Measurements from ENCODE around the gene GSG1L.

GSG1L gene

DNA sequence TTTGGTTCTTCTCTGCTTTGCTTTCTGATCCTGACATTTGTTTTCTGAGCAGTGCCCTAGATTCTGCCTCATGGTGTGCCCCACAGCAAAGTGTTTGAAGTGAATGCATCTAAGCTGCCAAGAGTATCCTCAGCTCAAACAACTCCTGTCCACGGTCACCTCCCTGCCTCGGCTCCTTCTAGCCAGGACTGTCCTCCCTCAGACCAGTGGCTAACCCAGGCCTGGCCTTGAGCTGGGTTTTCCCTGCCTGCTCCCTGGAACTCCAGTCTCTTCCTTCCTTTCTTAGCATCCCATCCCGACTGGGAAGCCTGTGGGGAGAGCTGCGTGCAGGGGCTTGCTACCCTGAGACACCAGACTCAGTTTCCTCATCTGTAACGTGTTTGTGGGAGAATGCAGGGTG lies 256.5 kb downstream of the GSG1L start:
- DNase-seq: no peak

GRCh38 chr16:27806388-27806787 lies 257.1 kb downstream of the GSG1L start:
- DNase-seq: no peak

GRCh38 chr16:27805828-27806351 lies 257.6 kb downstream of the GSG1L start:
- DNase-seq: no peak

GRCh38 chr16:27803775-27804549 lies 259.6 kb downstream of the GSG1L start:
- DNase-seq: no peak

GRCh38 chr16:27802664-27803439 lies 260.7 kb downstream of the GSG1L start:
- no peak for DNase-seq

GRCh38 chr16:27801289-27801945 lies 262.1 kb downstream of the GSG1L start:
- no peak for DNase-seq

DNA sequence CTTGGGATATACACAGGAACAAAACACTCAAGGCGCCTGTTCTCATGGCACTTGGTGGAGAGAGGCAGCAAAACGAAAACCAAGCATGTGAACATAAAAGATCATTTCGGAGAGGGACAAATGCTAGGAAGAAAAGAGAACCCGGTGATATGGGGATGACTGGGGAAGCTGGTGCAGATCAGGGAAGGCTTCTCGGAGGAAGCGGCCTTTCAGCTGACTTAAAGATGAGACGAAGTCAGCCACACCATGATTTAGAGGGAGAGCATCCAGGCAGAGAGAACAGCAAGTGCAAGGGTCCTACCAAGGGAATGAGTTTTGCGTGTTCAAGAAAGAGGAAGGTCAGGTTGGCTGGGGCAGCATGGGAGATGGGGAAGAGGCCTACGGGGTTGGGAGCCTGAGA lies 262.7 kb downstream of the GSG1L start:
- DNase-seq: no peak

DNA sequence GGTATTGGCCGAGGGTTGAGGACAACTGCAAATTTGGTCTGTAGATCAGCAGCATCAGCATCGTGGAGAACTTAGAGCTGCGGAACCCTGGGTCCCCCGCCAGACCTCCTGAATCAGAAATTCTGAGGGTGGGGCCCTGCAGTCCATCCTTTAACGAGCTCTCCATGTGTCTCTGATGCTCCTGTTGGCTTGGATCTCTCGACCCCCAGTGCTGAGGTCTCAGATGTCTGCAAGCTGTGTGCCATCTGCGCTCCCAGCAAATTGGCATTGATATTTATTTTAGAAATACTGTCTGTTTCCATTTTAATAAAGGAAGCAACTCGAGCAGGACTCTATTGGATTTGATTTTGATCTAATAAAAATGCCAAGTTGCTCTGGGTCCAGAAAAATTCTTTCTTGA lies 263.6 kb downstream of the GSG1L start:
- DNase-seq: no peak

- no peak for DNase-seq
These were observed 265.3 kb downstream of the GSG1L start for GRCh38 chr16:27798241-27798640.

GRCh38 chr16:27795992-27796614 lies 267.4 kb downstream of the GSG1L start:
- DNase-seq: peak; percentile 78

DNA sequence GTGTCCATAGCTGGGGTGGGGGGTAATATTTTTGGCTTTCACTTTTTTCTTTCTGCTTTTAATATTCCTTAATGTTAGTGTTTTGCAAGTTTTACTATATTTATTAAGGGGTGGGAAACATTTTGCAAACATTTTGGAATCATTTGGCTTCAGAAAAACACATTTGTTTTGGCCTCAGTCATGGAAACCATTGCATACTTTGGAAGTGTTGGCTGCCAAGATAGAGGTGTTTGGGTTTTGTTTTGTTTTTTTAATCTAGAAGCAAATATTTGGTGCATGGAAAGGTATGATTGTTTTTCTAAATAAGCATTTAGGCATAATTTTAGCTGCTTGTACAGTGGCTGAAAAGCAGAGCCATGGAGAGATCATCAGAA lies 270.3 kb downstream of the GSG1L start:
- no peak for DNase-seq

DNA sequence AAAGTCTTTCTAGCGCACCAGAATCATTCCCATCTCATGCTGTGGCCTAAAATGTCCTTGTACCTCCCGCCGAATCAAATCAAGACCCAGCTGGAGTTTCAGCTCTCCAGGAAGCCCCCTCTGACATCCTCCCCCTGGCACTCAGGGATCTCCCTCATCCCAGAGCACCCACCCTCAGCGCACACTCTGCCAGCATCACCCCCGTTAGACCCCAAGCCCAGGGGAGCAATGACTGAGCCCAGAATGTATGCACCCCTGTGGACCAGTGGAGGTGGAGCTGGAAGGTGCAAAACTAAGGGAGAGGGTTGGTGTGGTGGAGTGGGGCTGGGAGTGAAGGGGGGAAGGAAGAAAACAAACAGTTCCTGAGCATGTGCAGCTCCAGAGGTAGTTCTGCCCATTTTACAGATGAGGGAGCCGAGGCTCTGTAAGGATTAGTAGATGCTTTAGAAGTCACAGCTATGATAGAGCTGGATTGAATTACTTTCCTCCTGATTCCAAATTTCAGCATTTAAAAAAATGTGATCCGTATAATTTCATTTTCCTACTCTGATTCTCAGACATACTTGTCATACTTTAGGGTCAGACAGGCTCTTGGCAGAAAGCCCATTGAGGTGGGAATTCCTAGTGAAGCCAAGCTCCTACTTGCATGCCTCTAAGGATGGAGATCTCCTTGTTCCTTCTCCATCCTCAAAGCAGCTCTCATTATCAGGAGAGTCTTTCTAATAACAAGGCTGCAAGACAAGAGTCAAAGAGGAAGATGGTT lies 270.8 kb downstream of the GSG1L start:
- DNase-seq: no peak

- DNase-seq: no peak
These were observed 272.2 kb downstream of the GSG1L start for GRCh38 chr16:27791404-27791719.

- no peak for DNase-seq
These were observed 272.7 kb downstream of the GSG1L start for GRCh38 chr16:27790546-27791403.

DNA sequence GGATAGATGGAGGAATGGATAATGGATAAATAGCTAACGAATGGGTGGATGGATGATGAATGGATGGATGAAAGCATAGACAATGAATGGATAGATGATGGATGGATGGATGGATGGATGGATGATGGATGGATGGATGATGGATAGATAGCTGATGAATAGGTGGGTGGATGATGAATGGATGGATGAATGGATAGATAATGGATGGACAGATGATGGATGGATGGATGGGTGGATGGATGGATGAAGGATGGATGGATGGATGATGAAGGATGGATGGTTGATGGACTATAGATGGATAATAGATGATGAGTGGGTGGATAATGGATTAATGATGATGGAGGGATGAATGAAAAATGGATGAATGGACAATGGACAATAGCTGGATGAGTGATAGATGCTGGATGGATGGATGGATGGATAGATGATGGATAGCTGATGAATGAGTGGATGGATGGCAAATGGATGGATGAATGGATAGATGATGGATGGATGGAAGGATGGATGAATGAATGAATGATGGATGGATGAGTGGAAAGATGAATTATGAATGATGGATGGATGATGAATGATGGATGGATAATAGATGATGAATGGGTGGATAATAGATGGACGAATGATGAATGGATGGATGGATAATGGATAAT lies 273.8 kb downstream of the GSG1L start:
- DNase-seq: no peak

DNA sequence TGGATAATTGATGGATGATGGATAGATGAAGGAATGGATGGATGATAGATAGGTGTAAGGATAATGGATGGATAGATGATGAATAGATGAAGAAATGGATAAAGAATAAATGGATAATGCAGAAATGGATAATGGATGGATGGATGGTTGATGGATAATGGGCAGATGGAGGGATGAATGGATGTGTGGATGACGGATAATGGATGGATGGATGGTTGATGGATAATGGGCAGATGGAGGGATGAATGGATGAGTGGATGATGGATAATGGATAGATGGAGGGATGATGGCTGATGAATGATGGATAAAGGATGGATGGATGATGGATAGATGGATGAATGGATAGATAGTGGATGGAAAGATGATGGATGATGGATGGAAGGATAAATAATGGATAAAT lies 274.4 kb downstream of the GSG1L start:
- no peak for DNase-seq

DNA sequence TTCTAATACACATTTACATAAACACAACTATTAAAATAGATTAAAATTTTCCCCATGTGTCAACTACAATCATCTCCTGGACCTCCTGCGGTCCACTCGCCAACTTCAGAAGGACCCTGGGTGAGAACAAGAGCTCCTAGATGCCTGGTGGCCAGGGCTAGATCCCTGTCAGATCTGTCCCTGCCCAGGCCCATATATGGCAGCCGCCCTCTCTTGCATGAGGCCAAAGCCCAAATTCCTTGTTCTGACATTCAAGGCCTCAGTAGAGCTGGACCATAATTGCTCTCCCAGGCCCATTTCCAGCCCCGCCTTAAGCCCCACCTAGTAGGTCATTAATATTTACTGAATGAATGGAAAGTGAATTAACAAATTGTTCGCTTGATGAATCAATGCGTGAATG lies 275.8 kb downstream of the GSG1L start:
- DNase-seq: no peak

GRCh38 chr16:27786923-27787625 lies 276.4 kb downstream of the GSG1L start:
- DNase-seq: no peak

DNA sequence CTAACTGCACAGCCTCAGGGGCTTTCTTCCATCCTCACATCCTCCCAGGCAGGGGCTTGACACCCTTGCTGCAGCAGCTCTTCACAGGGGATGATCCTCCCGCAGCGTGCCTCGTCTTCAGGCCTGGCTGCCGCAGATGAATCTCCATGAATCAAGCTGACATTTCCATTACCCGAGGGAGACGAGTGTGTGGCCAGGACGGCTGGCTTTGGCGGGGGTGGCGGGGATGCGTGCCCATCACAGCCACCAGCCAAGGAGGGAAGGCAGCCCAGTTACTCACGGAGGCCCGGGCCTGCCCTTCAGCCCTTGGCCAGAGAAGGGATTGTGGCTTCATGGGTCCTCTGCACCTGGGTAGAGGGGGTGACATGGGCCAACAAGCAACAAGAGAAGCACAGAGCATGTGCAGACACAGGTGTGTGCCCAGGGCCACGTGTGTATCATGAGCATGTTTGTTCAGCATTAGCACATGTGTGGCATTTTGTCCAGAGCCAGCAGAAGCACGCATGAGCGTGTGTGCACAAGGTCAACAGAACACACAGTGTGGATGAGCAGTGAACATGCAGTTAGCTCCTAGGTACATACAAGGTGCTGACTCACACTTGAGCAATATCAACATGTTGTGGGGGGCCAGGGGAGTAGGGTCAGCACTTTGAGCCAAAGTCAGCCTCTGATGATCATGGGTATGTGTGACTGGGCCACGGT lies 277.1 kb downstream of the GSG1L start:
- no peak for DNase-seq

- DNase-seq: no peak
These were observed 278.2 kb downstream of the GSG1L start for GRCh38 chr16:27785307-27785678.

Measured in RPMI8226 (cell line).